Lung (tissue), 12 donors: ENCODE measurements around the gene RBM33. TPM values are rescaled to one million over a fixed set of nuclear protein-coding genes. Genes with fewer than 3 reads are reported as not detected.

ENCODE experiments used
- ATAC-seq: fragments of 200-7000 bp; cut with Tn5 transposase; one replicate; pipeline ENCODE4 v1.9.1; 2020; ENCODE audit warnings: moderate number of reproducible peaks; ENCODE audit not compliant: insufficient read depth, low FRiP score
- DNase-seq, 3 donors: peaks; one replicate each; pipeline ENCODE4 v3.0.0-alpha.2; 2013 to 2017
- H3K27ac ChIP-seq, 2 donors: one replicate each; pipeline ENCODE4 v1.5.1; 2013; ENCODE audit warnings: mild to moderate bottlenecking in 2 of 2, moderate library complexity in 2 of 2, control low read depth in 1 of 2, inconsistent platforms in 1 of 2, low read depth in 1 of 2, low read length in 1 of 2
- H3K27me3 ChIP-seq, 3 donors: one replicate each; pipeline ENCODE4 v1.5.1; 2013; ENCODE audit warnings: low read length in 2 of 3; ENCODE audit not compliant: control insufficient read depth in 3 of 3, insufficient read depth in 3 of 3
- H3K36me3 ChIP-seq, 4 donors: one replicate each; pipeline ENCODE4 v1.5.1; 2013; ENCODE audit warnings: low read length in 4 of 4, mild to moderate bottlenecking in 1 of 4, moderate library complexity in 1 of 4; ENCODE audit not compliant: control insufficient read depth in 4 of 4, insufficient read depth in 4 of 4
- H3K4me1 ChIP-seq, 5 donors: one replicate each; pipeline ENCODE4 v1.5.1; 2013; ENCODE audit warnings: low read length in 5 of 5, mild to moderate bottlenecking in 2 of 5, moderate library complexity in 1 of 5; ENCODE audit not compliant: control insufficient read depth in 5 of 5, insufficient read depth in 5 of 5
- H3K4me3 ChIP-seq: one replicate; pipeline ENCODE4 v1.5.1; 2013; ENCODE audit warnings: mild to moderate bottlenecking, control low read depth, moderate library complexity
- H3K9ac ChIP-seq, 2 donors: one replicate each; pipeline ENCODE4 v1.5.1; 2013; ENCODE audit warnings: low read length in 2 of 2, control low read depth in 1 of 2; ENCODE audit not compliant: insufficient read depth in 1 of 2
- H3K9me3 ChIP-seq, 4 donors: one replicate each; pipeline ENCODE4 v1.5.1; 2013; ENCODE audit warnings: low read length in 3 of 4, mild to moderate bottlenecking in 1 of 4, moderate library complexity in 1 of 4; ENCODE audit not compliant: control insufficient read depth in 4 of 4, insufficient read depth in 3 of 4
- CTCF ChIP-seq: IDR thresholded peaks from 2 replicates; pipeline ENCODE4 v1.5.1; 2012; ENCODE audit warnings: mild to moderate bottlenecking; ENCODE audit errors: control extremely low read depth, extremely low read depth
- WGBS, 2 donors: extraction: QIAGEN DNeasy Blood & Tissue Kit; methylation state at CpG; one replicate each; pipeline ENCODE4 v1.1.7; 2013; 5-methylcytosine and 5-hydroxymethylcytosine counted together
- polyA plus RNA-seq, 2 donors: library from polyadenylated mRNA; stranded (reverse); fragments of 200-250 nt; gene quantifications; one replicate each; pipeline ENCODE4 v1.2.1, GENCODE V29; 2013
- total RNA-seq, 2 donors: library from RNA; depleted of rRNA in 1 of 2; stranded (reverse); fragments of >200 nt in 1 of 2; gene quantifications; one replicate each; pipeline ENCODE4 v1.2.1, GENCODE V29; 2014 to 2021
- donor health status: control.
- donor health status: control.
- donor health status: Bipolar disorder and iron deficiency.
- donor health status: healthy.
- donor health status: DM: yes; HTN: yes; CAD: no.

RBM33 gene
- total and polyA plus RNA-seq, 4 donors: 15.3 to 99.6 (median 43.2) TPM

GRCh38 chr7:155792999-155793560 lies 148.6 kb downstream of the RBM33 start:
- H3K27me3 ChIP-seq: peaks cover 0 to 8% (median 3%) of the 10 kb centered on the region in 3 donors
- no peaks in the 10 kb centered on the region for H3K36me3 ChIP-seq
- H3K9me3 ChIP-seq: peaks cover 0 to 4% (median 0%) of the 10 kb centered on the region in 4 donors
- DNase-seq (no peak), ATAC-seq (no peak)
- no peak for TF ChIP-seq CTCF
- H3K9ac ChIP-seq: no peak overlapping the region
- no peak overlapping the region for H3K4me3 ChIP-seq
- H3K27ac ChIP-seq: no peak overlapping the region
- WGBS, 2 donors: 85 to 88% methylated on average over 11 of the region's 11 CpGs
- H3K4me1 ChIP-seq: no peaks in the 10 kb centered on the region

GRCh38 chr7:155793720-155794119 lies 149.3 kb downstream of the RBM33 start:
- H3K27me3 ChIP-seq: peaks cover 0 to 8% (median 3%) of the 10 kb centered on the region in 3 donors
- no peak for TF ChIP-seq CTCF
- ATAC-seq: no peak
- DNase-seq: no peak
- H3K9ac ChIP-seq: no peak overlapping the region
- H3K27ac ChIP-seq: no peak overlapping the region
- no peaks in the 10 kb centered on the region for H3K36me3 ChIP-seq
- H3K4me1 ChIP-seq: no peaks in the 10 kb centered on the region
- H3K4me3 ChIP-seq: no peak overlapping the region
- WGBS, 2 donors: 90 to 93% methylated on average over 4 of the region's 4 CpGs
- H3K9me3 ChIP-seq: peaks cover 0 to 4% (median 0%) of the 10 kb centered on the region in 4 donors

GRCh38 chr7:155794196-155794595 lies 149.7 kb downstream of the RBM33 start:
- H3K4me3 ChIP-seq: no peak overlapping the region
- no peaks in the 10 kb centered on the region for H3K36me3 ChIP-seq
- no peak for DNase-seq
- no peak for TF ChIP-seq CTCF
- peaks cover 0 to 4% (median 0%) of the 10 kb centered on the region in 4 donors for H3K9me3 ChIP-seq
- H3K4me1 ChIP-seq: peaks cover 0 to under 1% (median 0%) of the 10 kb centered on the region in 5 donors
- H3K27ac ChIP-seq: no peak overlapping the region
- H3K9ac ChIP-seq: no peak overlapping the region
- WGBS, 2 donors: 85 to 91% methylated on average over 9 of the region's 9 CpGs
- no peak for ATAC-seq
- peaks cover 0 to 8% (median 3%) of the 10 kb centered on the region in 3 donors for H3K27me3 ChIP-seq

GRCh38 chr7:155795401-155795800 lies 150.9 kb downstream of the RBM33 start:
- H3K9me3 ChIP-seq: peaks cover 0 to 4% (median 0%) of the 10 kb centered on the region in 4 donors
- peaks cover 0 to 8% (median 0%) of the 10 kb centered on the region in 5 donors for H3K4me1 ChIP-seq
- H3K27ac ChIP-seq: no peak overlapping the region
- no peaks in the 10 kb centered on the region for H3K36me3 ChIP-seq
- WGBS, 2 donors: 89 to 94% methylated on average over 7 of the region's 7 CpGs
- no peak overlapping the region for H3K4me3 ChIP-seq
- TF ChIP-seq CTCF: no peak
- H3K27me3 ChIP-seq: peaks cover 0 to 10% (median 7%) of the 10 kb centered on the region in 3 donors
- DNase-seq (no peak), ATAC-seq (no peak)
- H3K9ac ChIP-seq: no peak overlapping the region
